Neural progenitor cell (in vitro differentiated cells): Measurements from ENCODE around the gene UFC1.

Experiments used
- CTCF ChIP-seq: fragments of 200-600 bp; sonication (generic); IDR thresholded peaks from 2 replicates; pipeline ENCODE4 v1.5.1; 2017; ENCODE audit warnings: antibody characterized with exemption, mild to moderate bottlenecking
- EZH2 ChIP-seq: fragments of 200-600 bp; sonication (generic); IDR thresholded peaks from 2 replicates; pipeline ENCODE4 v1.6.1; 2017; ENCODE audit warnings: antibody characterized with exemption, mild to moderate bottlenecking, moderate library complexity
- EZH2phosphoT487 ChIP-seq: fragments of 200-600 bp; sonication (generic); IDR thresholded peaks from 2 replicates; pipeline ENCODE4 v1.6.1; 2017; ENCODE audit warnings: antibody characterized with exemption

- TF ChIP-seq EZH2 (no peak), EZH2phosphoT487 (no peak), CTCF (no peak)
Observed at GRCh38 chr1:161191971-161192370, 38.2 kb downstream of the UFC1 start.
